Stimulated activated CD8-positive, alpha-beta memory T cell treated with anti-CD3 and anti-CD28 coated beads, Interleukin-12 subunit alpha, Interleukin-12 subunit beta, amount 100 ng/mL, for 24 hours (primary cell): Measurements from ENCODE around the gene GPR21.

ENCODE experiments used
- DNase-seq: peaks from one replicate; pipeline ENCODE4 v3.0.0-alpha.2; 2020; ENCODE audit errors: extremely low read depth

The GPR21 gene

DNA sequence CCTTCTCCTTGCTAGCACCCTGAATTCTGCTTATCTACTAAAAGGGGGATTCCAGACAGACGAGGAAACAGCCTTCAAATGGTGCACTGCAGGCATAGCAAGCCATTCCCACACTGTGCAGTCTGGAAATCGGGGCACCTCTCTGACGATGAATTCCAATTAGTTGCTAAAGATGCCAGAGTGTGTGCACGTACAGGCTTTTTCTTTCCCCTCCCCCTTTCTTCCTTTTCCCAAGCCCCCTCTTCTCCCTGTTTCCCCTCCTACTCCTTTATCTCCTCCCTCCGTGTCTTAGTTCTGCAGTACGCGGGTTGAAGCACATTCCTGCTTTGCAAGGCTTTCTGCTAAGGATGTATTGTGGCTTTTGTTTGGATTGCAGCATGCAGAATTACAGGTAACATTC is at the start of gene GPR21:
Gene GPR21 (plus strand): TSS at position 316 of the 400 bp plus-strand sequence. CDS start 900 bp downstream, outside the sequence.
- DNase-seq, result no peak

GRCh38 chr9:122986010-122986409 is 47.5 kb upstream of the GPR21 start:
- DNase-seq, result no peak

GRCh38 chr9:122988141-122988540 is 45.3 kb upstream of the GPR21 start:
- no peak for DNase-seq

GRCh38 chr9:122988920-122989621 is 44.4 kb upstream of the GPR21 start:
- DNase-seq, result no peak

GRCh38 chr9:122991370-122991830 is 42.1 kb upstream of the GPR21 start:
- peak; percentile 16 for DNase-seq

GRCh38 chr9:122996586-122996985 is 36.9 kb upstream of the GPR21 start:
- no peak for DNase-seq

GRCh38 chr9:122998448-122998847 is 35.0 kb upstream of the GPR21 start:
- DNase-seq, result no peak

DNA sequence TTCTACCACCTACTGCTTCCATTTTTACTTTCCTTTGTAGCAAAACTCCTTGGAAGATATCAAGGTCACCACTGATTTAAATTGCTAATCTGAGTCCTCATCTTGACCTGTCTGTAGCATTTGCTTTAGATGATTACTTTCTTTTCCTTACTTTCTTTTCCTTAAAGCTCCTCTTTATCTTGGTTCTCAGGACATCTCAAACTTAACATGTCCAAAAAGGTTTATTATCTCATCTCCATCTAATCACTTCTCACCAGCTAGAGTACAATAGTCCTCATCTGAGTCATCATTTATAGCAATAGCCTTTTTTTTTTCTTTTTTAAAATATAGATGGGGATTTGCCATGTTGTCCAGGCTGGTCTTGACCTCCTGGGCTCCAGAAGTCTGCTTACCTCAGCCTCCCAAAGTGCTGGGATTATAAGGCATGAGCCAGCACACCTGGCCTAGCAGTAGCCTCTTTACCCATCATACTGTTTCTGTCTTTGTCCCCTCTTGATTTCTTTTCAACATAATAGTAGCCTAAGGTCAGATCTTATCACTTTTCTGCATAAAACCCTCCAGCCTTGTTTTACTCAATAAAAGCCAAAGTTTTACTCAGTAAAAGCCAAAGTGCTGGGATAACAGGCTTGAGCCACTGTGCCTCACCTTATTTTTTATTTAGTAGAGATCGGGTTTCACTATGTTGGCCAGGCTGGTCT is 32.9 kb upstream of the GPR21 start:
- DNase-seq, result no peak

GRCh38 chr9:123002754-123003153 is 30.7 kb upstream of the GPR21 start:
- DNase-seq, result no peak

- DNase-seq, result no peak
These were observed 30.0 kb upstream of the GPR21 start for GRCh38 chr9:123003466-123003865.

DNA sequence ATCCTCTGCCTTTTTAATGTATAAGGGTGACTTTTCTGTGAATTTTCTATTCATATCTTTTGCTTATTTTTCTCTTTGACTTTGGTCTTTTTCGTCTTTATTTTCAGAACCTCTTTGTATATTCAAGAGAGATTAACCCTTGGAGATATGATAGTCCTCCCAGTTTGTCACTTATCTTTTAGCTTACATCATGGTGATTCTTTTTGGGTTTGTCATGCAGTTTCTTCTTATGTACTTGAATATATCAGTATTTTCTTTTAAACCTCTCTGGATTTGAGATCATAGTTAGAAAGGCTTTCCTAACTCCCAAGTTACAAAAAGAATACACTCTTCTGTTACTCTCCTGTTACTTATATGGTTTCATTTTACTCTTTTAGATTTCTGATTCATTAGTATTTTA is 27.5 kb upstream of the GPR21 start:
- DNase-seq, result no peak

DNA sequence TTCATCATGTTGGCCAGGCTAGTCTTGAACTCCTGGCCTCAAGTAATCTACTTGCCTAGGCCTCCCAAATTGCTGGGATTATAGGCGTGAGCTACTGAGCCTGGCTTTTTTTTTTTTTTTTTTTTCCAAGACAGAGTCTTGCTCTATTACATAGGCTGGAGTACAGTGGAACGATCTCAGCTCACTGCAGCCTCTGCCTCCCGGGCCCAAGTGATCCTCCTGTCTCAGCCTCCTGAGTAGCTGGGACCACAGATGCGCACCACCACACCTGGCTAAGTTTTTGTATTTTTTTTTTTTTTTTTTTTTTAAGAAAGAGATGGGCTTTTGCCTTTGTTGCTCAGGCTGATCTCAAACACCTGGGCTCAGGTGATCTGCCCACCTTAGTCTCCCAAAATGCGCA is 26.2 kb upstream of the GPR21 start:
- no peak for DNase-seq

DNA sequence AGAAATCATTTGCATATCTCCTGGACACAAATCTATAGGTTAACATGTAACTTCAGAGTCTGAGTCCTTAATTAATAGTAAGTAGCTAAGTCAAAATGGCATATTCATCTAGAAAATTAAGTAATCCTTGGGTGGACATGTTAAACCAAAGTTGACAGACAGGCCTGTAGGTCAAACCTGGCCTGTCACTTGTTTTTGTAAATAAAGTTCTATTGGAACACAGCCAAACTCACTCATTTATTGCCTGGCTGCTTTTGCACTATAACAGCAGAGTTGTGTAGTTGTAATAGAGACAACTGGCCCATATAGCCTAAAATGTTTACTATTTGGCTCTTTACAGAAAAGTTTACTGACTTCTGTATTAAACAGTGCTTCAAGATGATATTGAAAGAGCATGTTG is 24.6 kb upstream of the GPR21 start:
- DNase-seq, result no peak

- no peak for DNase-seq
These were observed 22.1 kb upstream of the GPR21 start for GRCh38 chr9:123011380-123011779.

DNA sequence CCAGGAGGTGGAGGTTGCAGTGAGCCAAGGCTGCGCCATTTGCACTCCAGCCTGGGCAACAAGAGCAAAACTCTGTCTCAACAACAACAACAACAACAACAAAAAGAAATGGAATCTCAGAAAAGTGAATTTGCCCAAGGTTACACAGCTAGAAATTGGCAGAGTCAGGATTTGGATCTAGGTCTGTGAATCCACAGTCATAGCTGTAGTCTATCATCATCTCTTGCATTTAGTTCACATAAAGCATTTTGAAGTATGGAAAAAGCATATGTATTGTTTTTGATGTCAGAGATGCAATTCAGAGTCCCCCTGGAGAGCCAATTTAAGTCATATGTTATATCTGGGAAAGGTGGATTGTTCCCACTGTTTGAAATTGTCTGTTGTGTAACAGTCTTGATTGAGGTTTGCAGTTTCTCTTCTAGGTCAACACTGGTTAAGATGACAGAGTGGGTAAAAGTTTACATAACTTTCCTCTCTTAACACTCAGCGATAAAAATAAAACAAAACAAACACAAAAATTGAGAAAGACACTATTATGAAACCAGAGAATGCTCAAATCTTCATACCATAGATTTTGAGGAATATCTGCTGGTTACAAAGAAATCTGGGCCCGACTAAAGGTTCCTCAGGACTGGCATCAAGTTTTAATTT is 21.5 kb upstream of the GPR21 start:
- DNase-seq, result no peak

- no peak for DNase-seq
These were observed 16.8 kb upstream of the GPR21 start for GRCh38 chr9:123016631-123017030.

DNA sequence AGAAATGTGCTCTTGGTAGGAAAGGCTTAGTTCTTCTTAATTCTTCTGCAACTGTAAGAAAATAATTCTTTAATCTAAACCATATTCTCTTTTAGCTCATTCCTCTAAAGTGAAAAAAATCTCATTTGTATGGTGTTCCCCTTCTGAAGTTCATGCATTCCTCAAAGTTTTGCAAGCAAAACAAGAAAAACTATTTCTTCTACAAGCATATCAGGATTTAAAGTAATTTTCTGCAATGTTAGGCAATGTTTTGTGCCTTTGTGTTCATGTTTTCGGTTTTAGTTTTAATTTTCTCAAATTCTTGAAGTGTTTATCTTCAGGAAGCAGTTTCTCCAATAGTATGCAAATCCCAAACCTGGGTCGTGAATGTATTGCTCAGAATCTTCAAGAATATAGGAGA is 12.7 kb upstream of the GPR21 start:
- DNase-seq, result no peak

- no peak for DNase-seq
These were observed 7.0 kb upstream of the GPR21 start for GRCh38 chr9:123026425-123026824.

DNA sequence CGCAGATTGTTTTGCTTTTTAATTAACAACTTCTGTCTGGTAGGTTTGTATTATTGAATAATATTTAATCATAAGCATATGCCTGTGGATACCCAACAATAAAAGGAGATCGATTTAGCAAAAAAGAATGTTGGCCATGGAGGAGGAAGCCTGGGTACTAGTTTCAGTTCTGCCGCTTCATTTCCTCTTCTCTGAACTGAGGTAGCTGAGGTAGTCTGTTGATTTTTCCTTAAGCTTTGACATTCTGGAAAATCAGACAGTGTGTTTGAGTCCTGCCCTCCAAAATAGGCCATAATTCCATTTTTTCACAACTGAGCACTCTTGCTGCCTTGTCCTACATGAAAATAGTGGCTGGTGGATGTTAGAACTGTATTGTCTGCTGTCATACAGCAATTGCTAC is 6.0 kb upstream of the GPR21 start:
- DNase-seq, result no peak

GRCh38 chr9:123028136-123028535 is 5.3 kb upstream of the GPR21 start:
- DNase-seq, result no peak

GRCh38 chr9:123028973-123029372 is 4.5 kb upstream of the GPR21 start:
- DNase-seq, result no peak

DNA sequence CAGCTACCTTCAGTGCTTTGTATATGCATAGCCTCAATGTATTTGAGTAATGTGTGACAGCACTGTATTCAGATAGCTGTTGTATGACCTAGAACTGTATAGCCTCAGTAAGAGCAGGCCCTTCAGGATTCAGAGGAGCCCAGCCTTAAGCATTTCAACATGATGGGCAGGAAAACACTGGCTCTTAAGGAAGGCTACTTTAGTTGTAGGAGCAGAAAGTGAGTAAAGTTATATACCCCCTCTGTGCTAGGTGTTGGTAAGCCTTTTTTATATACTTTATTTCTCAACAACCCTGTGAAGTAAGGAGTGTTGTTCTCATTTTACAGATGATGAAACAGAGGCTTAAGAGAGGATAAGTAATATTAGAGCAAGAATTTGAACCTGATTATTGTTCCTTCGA is 1.5 kb upstream of the GPR21 start:
- no peak for DNase-seq
